ENCODE results near the gene TRPM2.

TRPM2 gene

DNA sequence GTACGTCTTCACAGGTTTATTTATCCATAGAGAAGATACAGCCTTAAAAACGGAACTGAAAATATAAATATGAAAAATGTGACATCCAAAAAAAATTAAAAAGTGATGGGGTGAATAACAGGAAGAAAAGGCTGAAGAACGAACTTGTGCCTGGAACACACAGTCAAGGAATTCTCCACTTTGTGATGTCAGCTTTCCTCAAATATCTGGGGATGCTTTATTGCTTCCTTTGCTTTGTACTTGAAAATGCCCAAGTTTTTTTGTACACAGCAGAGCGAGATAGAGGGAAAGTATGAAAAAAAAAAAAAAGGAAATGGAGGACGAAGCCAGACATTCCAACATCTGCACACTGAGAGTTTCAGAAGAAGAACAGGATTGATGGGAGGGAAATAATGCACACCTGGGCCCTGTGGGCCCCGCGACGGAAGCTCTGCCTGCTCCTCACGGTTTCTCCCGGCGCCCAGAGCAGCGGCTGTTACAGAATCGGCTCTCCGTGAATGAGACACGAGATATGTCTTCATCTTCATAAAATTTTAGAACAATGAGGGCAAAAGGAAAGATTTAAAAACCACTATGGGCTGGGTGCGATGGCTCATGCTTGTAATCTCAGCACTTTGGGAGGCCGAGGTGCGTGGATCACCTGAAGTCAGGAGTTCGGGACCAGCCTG lies 91.9 kb downstream of the TRPM2 start:
- DNase-seq (ENCODE audit: low read depth in 2 of 2), result no peak

DNA sequence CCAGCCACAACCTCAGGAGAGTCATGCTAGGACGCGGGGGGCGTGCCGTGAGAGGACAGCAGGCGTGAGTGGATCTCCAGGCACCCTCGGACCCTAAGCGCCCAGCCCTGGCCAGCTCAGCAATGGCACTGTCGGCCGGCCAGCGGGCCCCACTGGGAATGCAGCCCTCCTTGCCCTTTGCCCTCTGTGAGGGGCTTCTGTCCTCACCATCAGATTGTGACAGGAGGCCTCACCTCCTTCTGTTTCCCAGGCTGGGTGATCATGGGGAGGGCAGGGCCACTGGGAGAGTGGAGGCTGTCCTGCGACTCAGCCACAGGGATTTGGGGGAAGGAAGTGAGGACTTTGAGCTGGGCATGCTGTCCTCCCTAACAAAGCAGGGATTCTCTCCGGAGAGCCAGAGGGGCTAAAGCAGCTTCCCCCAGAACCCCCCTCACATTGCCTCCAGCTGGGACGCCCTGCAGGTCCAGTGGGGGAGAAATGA lies 95.3 kb downstream of the TRPM2 start:
- no peak for DNase-seq (ENCODE audit: low read depth in 2 of 2)

DNA sequence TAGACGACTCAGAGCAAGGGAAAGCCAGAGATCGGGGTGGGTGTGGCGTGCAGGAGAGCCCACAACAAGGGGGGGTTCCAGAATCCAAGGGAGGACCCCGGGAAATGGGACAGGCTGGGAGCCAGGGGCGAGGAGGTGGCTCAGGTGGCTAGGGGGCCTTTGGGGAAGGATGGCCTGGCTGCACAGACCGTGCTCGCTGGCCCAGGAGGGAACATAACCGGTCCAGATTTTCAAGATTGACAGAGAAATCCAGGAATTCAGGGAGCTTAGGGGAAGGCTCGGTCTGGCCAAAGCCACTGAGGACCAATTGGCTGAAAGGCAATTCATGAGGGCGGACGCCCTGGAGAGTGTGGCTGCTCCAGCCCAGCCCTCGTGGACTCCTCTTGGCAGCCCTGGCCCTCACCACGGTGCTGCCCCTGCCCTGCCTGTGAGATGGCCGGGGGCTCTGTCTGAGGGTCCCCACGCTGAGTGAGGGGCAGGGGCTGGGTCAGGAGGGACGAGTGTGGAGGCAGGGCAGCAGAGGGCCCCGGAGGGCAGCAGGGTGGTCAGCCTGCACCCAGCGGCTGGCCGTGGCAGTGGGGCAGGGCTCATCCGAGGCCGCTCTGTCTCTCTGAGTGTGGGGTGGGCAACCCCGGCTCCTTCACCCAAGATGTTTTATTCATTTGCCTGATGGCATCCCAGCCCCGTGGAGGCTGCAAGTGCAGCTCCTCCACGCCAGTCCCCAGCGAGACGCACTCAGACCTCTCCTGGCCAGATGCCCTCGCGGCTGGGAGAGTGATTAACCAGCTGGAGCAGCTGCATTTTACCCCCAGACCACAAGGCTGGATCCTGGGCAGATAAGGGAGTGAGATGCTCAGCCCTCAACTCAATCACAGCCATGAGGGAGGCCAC lies 96.3 kb downstream of the TRPM2 start:
- DNase-seq (ENCODE audit: low read depth in 2 of 2), result no peak

DNA sequence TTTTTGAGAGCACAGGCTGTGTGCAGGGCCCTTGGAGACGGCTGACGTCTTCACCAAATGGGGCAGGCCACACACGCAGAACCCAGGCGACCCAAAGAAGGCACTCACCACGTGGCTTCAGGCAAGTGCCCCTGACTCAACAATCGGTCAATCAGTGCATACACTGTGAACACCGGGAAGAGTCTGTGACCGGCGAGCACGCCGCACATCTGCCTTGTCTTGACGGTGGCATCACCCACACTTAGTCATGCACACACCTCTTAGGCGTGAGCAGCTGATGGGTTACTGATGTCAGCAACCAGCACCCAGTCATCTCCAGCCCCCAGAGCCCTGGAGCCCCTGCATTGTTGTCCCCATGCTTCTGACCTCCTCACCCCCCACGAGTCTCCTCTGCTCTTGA lies 97.0 kb downstream of the TRPM2 start:
- DNase-seq (ENCODE audit: low read depth in 2 of 2), result no peak

DNA sequence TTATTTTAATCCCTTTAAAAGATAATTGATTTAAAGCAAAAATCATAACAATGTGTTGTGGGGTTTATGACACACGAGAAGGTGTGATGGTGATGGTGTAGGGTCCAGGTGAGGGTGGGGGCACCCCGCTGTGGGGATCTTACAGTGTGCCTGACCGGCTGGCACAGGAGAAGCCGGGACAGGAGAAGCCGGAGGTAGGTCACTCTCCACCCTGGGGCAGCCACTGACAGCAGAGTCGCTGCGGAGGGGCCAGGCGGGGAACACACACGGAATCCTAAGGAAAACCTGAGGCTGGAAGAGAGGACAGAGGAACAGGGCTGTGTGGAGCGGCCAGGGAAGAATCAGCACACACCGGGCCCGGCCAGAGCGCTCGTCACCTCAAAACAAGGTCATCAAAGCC lies 97.6 kb downstream of the TRPM2 start:
- DNase-seq (ENCODE audit: low read depth in 2 of 2), result no peak

DNA sequence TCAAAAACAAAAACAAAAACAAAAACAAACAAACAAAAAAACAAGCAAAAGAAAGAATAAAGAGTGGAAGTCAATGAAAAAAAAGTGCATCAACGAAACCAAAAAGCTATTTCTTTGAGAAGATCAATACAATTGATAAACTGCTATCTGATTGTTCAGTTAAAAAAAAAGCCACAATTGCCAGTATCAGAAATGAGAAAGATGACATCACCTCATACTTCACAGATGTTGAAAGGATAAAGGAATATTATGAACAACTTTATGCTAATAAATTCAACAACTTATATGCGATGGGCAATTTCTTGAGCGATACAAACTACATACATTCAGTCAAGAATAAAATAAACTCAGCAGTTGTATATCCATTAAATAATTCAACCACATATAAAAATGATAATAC lies 99.7 kb downstream of the TRPM2 start:
- no peak for DNase-seq (ENCODE audit: low read depth in 2 of 2)

DNA sequence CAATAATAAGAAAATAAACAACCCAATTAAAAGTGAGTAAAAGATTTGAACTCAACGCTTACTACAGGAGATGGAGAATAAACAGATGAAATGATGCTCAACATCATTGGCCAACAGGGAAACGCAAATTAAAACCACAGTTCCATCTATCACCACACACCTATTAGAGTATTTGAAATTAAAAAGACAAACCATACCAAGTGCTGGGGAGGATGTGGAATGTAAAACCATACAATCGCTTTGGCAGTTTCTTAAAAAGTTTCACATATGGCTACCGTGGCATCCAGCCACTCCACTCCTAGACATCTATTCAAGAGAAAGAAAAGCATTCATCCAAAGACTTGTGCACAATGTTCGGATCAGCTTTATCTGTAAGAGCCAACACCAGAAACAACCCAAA lies 100.6 kb downstream of the TRPM2 start:
- DNase-seq (ENCODE audit: low read depth in 2 of 2), result no peak

DNA sequence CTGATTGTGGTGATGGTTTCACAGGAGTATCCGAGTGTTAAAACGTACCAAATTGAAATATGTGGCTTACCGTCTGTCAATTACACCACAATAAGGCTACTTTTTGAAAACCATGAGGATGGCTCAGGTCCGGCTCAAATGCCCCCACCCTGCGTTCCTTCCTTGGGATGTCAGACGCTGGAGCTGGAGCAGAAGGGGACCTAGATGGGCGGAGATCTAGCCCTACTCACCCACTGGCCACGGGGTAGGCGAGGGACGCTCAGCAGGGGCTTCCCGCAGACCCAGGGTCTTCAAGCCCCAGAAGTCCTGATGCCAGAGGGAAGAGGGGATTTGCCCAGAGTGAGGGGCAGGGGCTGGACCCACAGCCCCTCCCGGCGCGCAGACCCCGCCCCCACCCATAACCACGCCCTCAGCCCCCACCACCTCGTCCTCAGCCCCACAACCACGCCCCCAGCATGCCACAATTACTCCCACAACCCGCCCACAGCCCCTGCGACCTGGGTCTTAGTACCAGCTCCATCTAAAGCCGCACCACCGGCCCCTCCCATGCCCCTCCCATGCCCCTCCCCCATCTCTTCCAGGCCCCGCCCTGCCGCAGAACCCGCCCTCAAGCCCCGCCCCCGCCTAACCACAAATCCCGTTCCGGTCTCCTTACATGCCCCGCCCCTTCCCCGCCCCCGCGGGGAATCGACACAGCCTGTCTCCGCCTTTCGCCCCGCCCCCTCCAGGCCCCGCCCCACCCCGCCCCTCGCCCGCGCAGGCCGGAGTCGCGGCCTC lies 101.5 kb downstream of the TRPM2 start, which contains the start of gene LRRC3:
LRRC3 (plus strand) TSS at position 764 of the 777 bp plus-strand sequence. CDS start 1,135 bp downstream, outside the sequence.
- DNase-seq (ENCODE audit: low read depth in 2 of 2), result peak; percentile 70 to 74

DNA sequence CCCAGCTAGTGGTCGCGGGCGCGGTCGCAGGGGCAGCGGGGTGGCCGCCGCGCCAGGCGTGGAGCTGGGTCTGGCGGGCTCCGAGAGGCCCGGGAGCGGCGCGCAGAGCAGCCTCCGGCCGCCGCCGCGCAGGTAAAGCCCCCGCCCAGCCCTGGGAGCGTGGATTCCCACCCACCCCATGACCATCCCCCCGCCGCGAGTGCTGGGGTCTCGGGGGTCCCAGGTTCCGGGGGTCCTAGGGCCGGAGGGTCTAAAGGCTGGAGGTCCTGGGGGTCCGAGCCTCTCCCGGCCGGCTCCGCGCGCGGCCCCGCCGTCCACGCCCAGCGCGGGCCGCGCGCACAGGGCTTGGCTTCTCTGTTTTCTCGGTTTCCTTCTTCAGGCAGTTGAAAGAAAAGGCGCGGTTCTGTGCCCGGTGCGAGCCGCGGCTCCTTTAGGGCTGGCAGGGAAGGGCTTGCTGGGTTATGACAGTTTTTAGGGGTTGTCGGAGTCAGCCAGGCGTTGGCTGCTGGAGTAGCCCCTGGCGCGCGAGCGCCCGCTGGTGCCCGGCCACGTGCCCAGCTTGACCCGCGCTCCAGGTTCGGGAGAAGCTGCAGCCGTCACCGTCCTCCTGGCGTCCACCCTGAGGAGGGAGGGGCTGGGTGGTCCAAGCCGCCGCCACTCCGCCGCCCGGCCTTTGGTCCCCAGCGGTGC lies 102.2 kb downstream of the TRPM2 start:
- DNase-seq (ENCODE audit: low read depth in 2 of 2), result peak in 1 of 2 donors; percentile 13

DNA sequence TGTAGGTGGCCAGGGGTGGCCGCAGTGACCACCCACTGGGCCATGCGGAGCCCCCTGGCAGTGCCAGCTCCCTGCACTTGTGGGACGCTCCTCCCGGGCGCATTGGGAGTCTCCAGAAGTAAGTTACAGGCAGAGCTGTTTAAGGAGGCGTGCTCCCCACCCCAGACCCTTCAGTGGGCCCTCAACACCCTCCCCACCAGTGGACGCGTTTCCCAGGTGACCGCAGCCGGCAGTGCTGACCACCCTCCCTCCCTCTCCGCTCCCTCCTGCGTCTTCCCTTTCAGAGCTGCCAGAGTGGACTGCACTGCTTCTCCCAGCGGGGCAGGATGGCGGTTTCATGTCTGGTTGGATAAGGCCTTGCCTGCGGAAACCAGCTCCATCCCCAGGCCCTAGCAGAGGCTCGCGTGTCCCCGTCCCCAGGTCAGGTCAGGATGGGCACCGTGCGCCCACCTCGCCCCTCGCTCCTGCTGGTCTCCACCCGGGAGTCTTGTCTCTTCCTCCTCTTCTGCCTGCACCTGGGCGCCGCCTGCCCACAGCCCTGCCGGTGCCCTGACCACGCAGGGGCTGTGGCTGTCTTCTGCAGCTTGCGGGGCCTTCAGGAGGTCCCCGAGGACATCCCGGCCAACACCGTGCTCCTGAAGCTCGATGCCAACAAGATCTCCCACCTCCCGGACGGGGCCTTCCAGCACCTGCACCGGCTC lies 102.9 kb downstream of the TRPM2 start:
- DNase-seq (ENCODE audit: low read depth in 2 of 2), result no peak

DNA sequence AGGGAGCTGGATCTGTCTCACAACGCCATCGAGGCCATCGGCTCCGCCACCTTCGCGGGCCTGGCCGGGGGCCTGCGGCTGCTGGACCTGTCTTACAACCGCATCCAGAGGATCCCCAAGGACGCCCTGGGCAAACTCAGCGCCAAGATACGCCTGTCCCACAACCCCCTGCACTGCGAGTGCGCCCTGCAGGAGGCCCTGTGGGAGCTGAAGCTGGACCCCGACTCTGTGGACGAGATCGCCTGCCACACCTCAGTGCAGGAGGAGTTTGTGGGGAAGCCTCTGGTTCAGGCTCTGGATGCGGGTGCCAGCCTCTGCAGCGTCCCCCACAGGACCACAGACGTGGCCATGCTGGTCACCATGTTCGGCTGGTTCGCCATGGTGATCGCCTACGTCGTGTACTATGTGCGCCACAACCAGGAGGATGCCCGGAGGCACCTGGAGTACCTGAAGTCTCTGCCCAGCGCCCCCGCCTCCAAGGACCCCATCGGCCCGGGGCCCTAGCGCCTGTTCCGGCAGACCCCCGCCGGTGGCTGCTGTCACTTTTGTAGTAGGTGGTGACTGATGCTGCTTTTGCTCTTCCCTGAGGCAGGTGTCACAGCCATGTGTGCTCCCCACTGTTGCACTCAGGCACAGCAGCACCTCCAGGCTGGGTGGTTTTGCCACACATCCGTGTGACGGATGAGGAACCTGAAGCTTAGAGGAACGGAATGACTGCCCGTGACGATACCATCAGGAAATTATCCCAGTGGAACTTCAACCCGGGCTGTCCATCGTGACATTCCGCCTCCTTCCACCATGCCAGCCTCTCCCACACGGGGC lies 103.7 kb downstream of the TRPM2 start:
- DNase-seq (ENCODE audit: low read depth in 2 of 2), result no peak

DNA sequence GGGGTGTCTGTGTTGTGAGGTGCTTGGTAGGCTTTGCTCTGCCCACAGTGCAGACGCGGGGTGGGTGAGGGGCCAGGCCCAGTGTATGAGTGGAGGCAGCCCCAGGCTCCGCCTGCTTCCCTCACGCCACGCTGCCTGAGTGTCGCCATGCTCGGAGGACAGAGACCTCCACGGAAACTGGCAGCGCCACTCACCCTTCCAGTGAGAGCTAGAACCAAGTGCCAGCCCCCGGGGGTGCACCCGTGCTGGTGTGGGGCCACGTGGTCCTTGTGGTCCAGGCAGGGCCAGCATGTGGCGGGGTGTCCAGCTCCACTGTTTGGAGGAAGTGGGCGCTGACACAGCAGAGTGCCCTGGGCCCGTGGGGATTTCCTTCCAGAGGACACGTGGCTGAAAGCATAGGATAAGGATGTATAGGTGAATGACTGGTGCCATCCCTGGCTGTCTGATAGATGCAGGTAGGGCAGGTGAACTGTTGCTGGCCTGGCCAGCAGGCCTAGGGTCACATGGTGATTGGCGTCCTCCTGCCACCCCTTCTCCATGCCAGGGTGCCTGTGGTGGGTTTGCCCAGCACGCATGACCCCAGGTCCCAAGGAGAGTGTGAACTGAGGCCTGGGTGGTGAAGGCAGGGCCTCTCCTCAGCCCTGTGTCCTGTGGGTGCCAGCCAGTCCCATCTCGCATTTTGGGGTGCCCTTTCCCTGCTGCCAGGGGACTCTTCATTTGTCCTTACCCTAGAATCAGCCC lies 105.7 kb downstream of the TRPM2 start:
- no peak for DNase-seq (ENCODE audit: low read depth in 2 of 2)

DNA sequence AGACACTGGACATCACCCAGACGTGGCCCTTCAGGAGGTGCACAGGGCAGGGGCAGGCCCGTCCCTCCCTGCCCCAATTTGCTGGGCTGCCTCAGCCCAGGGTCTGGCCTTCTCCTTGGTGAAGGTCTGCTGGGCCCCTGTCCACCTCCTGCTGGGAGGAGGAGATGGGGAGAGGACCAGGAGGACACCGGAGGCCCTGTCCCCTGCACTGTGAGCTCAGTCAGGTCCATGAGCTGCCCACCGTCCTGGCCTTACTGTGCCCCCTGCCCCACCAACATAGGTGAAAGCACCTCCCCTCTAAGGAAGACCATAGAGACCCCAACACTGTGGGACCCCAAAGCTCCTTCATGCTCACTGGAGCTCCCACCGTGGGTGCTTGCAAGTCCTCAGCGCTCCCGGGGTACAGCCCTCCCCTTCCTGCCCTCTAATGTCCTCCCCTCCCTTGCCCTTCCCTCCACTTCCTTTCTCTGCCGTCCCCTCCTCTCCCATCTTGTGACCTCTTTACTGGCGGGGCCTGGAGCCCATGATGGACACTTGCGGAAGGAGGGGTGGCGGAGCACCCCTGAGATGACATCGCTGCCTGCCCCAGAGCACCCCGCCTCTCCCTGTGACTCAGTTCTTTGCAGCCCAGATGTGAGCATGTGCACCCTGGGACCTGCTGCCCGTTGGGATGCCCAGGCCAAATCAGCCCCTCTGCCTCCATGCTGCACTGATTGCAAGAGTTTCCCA lies 106.5 kb downstream of the TRPM2 start:
- DNase-seq (ENCODE audit: low read depth in 2 of 2), result no peak

DNA sequence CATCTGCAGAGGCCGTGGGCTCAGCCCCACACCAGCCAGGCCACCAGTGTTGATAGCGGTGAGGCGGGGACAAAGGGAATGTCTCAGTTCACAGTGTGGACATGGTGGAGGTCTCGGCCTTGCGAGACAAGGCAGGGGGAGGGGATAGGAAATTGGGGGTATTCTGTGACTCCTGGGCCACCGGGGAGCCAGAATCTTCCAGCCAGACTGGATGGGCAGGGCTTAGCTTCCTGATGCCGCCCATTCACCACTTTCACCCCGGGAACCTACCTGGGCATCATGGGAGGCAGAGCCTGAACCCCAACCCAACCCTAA lies 107.0 kb downstream of the TRPM2 start:
- no peak for DNase-seq (ENCODE audit: low read depth in 2 of 2)

DNA sequence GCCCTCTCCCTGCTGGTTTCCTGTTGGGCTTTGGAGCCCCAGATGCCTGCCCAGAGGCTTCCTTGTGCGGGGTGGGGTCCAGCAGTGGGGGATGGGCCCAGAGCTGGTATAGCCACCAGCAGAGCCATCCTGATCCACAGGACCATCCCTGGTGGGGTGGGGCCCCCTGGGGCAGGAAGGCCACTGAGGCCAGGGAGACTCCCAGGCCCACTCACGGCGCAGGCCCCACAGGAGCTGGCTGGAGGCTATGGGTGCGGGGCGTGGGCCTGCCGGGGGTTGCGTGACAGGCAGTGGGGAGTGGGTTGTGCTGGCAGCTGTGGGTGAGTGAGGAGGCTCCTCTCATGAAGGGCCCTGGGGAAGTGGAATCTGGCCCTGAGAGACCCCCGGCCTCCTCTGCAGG lies 107.6 kb downstream of the TRPM2 start:
- no peak for DNase-seq (ENCODE audit: low read depth in 2 of 2)

DNA sequence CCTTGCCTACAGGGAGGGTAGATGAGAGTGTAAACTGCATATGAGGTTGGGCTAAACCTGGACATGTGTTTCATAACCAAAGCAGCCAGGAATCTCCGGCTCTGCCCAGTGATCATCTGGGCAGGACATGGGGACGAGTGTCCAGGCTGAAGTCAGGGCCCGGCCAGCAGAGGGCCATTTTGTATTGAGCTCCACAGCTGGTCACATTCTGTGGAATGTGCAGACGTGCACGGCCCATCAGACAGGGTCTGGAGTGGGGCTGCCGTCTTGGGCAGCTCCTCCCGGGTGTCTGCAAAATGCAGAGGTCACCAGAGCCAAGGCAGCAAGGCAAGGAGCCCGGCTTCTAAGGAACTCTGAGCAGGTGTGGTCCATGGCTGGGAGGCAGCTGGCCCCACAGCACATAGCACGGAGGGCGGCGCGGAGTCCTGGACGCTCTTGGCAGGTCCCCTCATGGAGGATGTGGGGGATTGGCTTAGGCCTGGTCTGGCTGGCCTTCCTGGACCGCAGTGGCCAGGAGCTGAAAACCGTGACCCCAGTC lies 108.1 kb downstream of the TRPM2 start:
- DNase-seq (ENCODE audit: low read depth in 2 of 2), result no peak

DNA sequence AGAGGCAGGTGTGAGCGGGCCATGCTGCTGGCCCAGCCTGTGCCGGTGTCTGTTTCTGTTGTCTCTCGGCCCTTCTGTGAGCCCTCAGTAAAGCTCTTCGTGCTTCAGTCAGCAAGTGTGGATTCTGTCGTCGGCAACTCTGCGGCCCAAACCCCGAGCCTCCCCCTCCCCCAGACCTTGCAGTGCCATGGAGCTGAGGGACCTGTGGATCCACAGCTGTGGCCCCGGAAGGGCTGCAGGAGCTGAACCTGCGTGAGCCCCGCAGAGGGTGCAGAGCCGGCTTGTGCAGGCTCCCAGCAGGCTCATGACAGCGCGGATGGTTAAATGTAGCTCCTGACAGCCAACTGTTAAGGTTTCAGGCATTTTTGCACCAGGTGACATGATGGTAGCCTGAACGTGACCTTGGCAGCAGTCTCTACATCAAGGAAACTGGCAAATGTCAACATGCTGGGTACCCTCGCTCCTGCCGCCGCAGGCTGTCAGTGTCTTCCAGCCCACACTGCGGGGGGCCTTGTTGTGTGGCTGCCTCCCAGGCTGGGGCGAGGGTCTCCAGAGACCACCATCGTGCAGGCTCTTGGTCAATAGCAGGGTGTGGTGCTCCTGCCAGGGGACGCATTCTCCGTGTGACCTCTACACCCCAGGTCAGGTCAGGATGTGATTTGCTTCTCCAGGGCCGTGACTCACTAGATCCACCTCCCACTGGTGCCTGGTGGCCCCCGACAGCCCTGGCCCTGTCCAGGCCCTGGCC lies 108.8 kb downstream of the TRPM2 start:
- DNase-seq (ENCODE audit: low read depth in 2 of 2), result no peak

DNA sequence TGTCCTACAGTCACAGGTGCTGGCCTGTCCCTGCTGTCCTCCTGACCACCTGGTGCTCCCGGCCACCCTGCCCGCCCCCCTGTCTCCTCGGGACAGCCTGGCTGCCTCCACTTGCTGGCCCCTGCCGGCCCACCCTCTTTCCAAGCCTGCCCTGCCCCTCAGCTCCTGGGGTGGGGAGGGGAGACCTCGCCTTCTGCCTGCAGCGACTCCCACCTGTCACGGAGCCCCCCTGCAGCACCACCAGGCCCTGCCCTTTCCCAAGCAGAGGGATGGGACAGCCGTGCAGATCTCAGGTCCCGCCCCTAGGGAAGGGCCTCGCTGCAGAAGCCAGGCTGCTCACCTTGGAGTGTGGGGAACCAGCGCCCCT lies 109.4 kb downstream of the TRPM2 start:
- no peak for DNase-seq (ENCODE audit: low read depth in 2 of 2)

Measured in stimulated activated CD8-positive, alpha-beta memory T cell treated with anti-CD3 and anti-CD28 coated beads, Interleukin-7, amount 100 ng/mL, for 4 hours (primary cell).